ENCODE data around the gene POU2F2.

DNA sequence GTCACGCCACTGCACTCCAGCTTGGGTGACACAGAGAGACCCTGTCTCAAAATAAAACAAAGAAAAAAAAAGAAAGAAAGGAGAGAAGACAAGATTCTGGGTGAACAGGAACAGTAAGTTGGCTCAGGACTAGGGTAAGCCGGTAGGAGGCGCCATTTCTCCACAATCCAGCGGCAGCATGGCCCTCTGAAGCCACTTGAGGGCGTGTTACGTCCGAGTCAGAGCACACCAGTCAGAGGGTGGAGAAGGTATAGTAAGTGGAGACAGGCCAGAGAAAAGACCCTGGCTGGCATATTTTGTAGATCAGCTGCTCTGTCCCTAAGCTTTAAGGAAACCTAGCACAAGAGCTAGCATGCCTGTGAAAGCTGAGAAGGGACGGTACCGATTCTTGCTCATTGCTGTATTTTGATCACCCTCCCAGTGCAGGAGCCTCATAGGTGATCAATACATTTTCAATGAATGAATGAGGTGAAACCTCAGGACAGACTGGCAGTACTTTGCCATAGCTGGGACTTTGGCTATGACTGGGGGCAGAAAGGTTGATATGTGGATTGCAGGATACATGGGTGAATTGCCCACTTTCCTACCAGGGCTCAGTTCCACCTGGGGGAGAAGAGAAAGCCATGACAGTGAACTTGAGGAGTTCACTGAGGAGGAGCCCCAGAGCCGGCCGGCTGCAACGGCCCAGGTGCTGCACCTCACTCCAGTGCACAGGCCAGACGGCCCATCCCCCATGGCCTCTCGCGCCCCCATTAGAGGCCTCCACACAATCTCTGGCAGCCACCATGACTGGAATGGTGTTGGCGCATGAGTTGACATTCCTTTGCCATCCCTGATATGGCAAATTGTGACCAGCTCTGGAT lies 23.5 kb downstream of the POU2F2 start:
- TF ChIP-seq, protein P1, sequence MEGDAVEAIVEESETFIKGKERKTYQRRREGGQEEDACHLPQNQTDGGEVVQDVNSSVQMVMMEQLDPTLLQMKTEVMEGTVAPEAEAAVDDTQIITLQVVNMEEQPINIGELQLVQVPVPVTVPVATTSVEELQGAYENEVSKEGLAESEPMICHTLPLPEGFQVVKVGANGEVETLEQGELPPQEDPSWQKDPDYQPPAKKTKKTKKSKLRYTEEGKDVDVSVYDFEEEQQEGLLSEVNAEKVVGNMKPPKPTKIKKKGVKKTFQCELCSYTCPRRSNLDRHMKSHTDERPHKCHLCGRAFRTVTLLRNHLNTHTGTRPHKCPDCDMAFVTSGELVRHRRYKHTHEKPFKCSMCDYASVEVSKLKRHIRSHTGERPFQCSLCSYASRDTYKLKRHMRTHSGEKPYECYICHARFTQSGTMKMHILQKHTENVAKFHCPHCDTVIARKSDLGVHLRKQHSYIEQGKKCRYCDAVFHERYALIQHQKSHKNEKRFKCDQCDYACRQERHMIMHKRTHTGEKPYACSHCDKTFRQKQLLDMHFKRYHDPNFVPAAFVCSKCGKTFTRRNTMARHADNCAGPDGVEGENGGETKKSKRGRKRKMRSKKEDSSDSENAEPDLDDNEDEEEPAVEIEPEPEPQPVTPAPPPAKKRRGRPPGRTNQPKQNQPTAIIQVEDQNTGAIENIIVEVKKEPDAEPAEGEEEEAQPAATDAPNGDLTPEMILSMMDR (conservative IDR thresholded peaks at IDR 0.05): peak; percentile 90
- TF ChIP-seq ZFX (IDR thresholded peaks at IDR 0.05): no peak

Data from C4-2B (cell line).